HL-60 (cell line): ENCODE results near the gene BTBD2.

Experiments used
- DNase-seq, 2 experiments: peaks; one replicate each; pipeline ENCODE4 v3.0.0-alpha.2; 2010 to 2020; ENCODE audit warnings: low read depth in 1 of 2, low spot score in 1 of 2
- H3K27ac ChIP-seq: fragments of 250-450 bp; sonication (Bioruptor Pico); replicated peaks from 2 replicates; pipeline ENCODE4 v1.5.1; 2020; ENCODE audit warnings: mild to moderate bottlenecking, moderate library complexity
- H3K27me3 ChIP-seq: fragments of 250-450 bp; sonication (Bioruptor Pico); 2 replicates; pipeline ENCODE4 v1.5.1; 2021; ENCODE audit warnings: mild to moderate bottlenecking, moderate library complexity; ENCODE audit not compliant: insufficient read depth, poor library complexity, severe bottlenecking
- H3K4me3 ChIP-seq: replicated peaks from 2 replicates; pipeline ENCODE4 v1.5.1; 2011; ENCODE audit warnings: mild to moderate bottlenecking, control low read depth, low read length; ENCODE audit not compliant: insufficient read depth
- GABPA ChIP-seq: IDR thresholded peaks from 2 replicates; pipeline ENCODE4 v1.6.1; 2012; ENCODE audit warnings: low read depth
- POLR2AphosphoS5 ChIP-seq: IDR thresholded peaks from 2 replicates; pipeline ENCODE4 v1.6.1; 2012; ENCODE audit warnings: low read depth
- SPI1 ChIP-seq: IDR thresholded peaks from 2 replicates; pipeline ENCODE4 v1.6.1; 2012; ENCODE audit warnings: low read depth, mild to moderate bottlenecking, borderline replicate concordance
- TF ChIP-seq, protein P1 (sequence below): IDR thresholded peaks from 2 replicates; pipeline ENCODE4 v1.6.1; 2012; ENCODE audit warnings: low read depth; ENCODE audit not compliant: insufficient replicate concordance
- TF ChIP-seq, protein P2 (sequence below): IDR thresholded peaks from one replicate; pipeline ENCODE4 v1.5.1; 2011; ENCODE audit warnings: low read length, control low read depth, inconsistent platforms; ENCODE audit not compliant: insufficient read depth

The BTBD2 gene

GRCh38 chr19:1942934-1943555, 72.5 kb downstream of the BTBD2 start:
- TF ChIP-seq SPI1 (0 out of 2 replicates have a peak, but pooled peaks have one; percentile 30), POLR2AphosphoS5 (peak; percentile 3; the same call in 1 of the 2 replicates)
- TF ChIP-seq, protein P1, sequence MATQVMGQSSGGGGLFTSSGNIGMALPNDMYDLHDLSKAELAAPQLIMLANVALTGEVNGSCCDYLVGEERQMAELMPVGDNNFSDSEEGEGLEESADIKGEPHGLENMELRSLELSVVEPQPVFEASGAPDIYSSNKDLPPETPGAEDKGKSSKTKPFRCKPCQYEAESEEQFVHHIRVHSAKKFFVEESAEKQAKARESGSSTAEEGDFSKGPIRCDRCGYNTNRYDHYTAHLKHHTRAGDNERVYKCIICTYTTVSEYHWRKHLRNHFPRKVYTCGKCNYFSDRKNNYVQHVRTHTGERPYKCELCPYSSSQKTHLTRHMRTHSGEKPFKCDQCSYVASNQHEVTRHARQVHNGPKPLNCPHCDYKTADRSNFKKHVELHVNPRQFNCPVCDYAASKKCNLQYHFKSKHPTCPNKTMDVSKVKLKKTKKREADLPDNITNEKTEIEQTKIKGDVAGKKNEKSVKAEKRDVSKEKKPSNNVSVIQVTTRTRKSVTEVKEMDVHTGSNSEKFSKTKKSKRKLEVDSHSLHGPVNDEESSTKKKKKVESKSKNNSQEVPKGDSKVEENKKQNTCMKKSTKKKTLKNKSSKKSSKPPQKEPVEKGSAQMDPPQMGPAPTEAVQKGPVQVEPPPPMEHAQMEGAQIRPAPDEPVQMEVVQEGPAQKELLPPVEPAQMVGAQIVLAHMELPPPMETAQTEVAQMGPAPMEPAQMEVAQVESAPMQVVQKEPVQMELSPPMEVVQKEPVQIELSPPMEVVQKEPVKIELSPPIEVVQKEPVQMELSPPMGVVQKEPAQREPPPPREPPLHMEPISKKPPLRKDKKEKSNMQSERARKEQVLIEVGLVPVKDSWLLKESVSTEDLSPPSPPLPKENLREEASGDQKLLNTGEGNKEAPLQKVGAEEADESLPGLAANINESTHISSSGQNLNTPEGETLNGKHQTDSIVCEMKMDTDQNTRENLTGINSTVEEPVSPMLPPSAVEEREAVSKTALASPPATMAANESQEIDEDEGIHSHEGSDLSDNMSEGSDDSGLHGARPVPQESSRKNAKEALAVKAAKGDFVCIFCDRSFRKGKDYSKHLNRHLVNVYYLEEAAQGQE: no peak
- Histone ChIP-seq H3K27ac (peak overlapping the region; percentile 88), H3K4me3 (peak overlapping the region; percentile 95), H3K27me3 (no peaks in the 10 kb centered on the region)
- DNase-seq: peak in 1 of 2 experiments; percentile 54

DNA sequence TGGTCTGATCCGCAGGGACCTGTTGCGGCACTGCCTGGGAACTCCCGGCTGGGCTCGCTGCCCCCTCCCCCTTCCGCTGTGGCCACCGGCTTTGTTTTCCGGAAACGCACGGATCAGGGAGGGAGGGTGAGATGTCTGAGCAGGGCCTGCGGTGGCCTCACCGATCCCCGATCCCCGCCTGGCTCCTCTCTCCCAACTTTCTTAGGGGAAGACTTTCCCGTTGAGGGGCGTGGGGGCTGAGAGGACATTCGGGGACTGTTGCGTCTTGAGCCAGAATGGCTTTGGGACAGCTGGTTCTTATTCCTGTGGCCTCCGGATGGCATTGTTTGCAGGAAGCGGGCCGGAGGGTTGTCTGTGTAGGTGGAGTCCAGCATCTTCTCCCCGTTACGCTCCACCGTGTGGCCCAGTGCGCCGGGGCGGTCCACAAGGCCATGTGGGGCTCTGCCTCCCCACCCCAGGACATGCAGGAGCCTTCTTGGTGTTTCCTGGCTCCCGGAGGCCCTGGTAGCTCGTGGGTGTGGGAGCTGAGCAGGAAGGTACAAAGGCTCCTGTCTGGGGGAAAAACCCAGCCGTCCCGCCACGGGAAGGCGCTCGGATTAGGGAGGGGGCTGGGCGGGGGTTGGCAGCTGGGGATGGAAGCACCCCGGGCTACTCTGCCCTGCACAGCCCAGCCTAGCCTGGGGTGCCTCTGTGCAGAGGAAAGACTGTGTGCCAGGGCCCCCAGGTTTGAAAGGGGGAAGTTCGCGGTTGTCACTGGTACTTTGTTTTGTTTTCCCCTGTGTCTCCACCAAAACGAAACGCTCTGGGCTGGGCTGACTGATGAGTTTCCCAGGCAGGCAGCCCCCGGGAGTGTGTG, 73.2 kb downstream of the BTBD2 start:
- peak; percentile 82 to 87 for DNase-seq
- no peaks in the 10 kb centered on the region for H3K27me3 ChIP-seq
- no peak; the same call in 1 of the 2 replicates for TF ChIP-seq POLR2AphosphoS5
- no peak; the same call in 1 of the 2 replicates for TF ChIP-seq GABPA
- TF ChIP-seq, protein P2, sequence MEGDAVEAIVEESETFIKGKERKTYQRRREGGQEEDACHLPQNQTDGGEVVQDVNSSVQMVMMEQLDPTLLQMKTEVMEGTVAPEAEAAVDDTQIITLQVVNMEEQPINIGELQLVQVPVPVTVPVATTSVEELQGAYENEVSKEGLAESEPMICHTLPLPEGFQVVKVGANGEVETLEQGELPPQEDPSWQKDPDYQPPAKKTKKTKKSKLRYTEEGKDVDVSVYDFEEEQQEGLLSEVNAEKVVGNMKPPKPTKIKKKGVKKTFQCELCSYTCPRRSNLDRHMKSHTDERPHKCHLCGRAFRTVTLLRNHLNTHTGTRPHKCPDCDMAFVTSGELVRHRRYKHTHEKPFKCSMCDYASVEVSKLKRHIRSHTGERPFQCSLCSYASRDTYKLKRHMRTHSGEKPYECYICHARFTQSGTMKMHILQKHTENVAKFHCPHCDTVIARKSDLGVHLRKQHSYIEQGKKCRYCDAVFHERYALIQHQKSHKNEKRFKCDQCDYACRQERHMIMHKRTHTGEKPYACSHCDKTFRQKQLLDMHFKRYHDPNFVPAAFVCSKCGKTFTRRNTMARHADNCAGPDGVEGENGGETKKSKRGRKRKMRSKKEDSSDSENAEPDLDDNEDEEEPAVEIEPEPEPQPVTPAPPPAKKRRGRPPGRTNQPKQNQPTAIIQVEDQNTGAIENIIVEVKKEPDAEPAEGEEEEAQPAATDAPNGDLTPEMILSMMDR: no peak
- no peak for TF ChIP-seq SPI1
- TF ChIP-seq, protein P1: no peak
- peak overlapping the region; percentile 88 for H3K27ac ChIP-seq
- H3K4me3 ChIP-seq: peak overlapping the region; percentile 95

DNA sequence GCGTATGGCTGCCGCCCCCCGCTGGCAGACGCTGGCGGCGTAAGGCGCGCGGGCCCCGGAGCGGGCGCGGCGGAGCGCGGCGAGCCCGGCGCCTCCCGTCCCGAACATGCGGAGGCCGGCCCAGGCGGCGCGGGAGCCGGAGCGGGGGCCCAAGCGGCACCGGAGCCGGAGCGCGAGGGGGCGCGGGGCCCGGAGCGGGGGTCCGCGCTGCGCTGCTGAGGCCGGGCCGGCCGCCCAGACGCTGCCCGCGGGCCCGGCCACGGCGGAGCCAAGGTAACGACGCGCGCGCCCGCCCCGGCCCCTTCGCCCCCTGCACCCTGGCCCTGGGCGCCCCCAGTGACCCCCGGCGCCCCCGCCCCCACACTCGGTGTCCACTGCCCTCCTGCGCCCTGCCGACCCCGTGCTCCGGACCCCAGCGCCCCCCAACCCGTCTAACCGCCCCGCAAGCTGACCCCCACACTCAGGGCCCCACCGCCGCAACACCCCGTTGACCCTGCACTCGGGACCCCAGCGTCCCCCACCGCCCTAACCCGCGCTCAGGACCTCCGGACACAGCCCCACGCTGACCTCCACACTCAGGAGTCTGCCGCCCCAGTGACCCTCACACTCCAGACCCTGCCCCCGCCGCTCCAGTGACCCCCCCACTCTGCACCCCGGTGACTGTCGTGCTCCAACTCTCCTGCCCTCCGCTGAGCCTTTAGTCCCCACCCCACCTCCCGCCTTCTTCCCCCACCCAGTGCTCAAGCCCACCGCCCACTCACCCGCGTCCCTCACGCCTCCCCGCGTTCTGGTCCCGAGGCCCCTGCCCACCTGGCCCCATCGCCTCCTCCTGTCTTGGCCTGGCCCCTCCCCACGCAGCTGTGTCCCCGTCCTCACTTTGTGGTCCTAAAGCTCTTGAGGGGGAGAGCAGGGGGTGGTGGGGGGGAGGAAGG, 74.1 kb downstream of the BTBD2 start, which contains the start of gene CSNK1G2:
TSS of gene CSNK1G2 (plus strand) at position 27 of the 932 bp plus-strand sequence. CDS start 28,601 bp downstream, outside the sequence.
- Histone ChIP-seq H3K27ac (peak within 1 kb of the TSS; percentile 92), H3K4me3 (peak within 1 kb of the TSS; percentile 95), H3K27me3 (no peaks in the 10 kb centered on the region)
- no peak for DNase-seq
- TF ChIP-seq POLR2AphosphoS5 (no peak), SPI1 (no peak), GABPA (no peak)
- TF ChIP-seq, protein P1: no peak
- TF ChIP-seq, protein P2: no peak
